ENCODE data around the gene ARCN1.

GRCh38 chr11:118618115-118618990 is 46.1 kb downstream of the ARCN1 start:
- TF ChIP-seq ELF4 (IDR thresholded peaks at IDR 0.05) (no peak), HDGF (IDR thresholded peaks at IDR 0.05; ENCODE audit: borderline replicate concordance) (no peak), FOXK2 (IDR thresholded peaks at IDR 0.05) (no peak), SP1 (IDR thresholded peaks at IDR 0.05) (no peak), L3MBTL2 (conservative IDR thresholded peaks at IDR 0.05) (no peak)
